Left ventricle myocardium superior (tissue), 1 donor: ENCODE results near the gene ZPBP2. TPM values are rescaled to one million over a fixed set of nuclear protein-coding genes. Genes with fewer than 3 reads are reported as not detected.

Source experiments
- ATAC-seq: fragments of 200-7000 bp; cut with Tn5 transposase; one replicate; pipeline ENCODE4 v1.9.1; 2020; ENCODE audit warnings: mild to moderate bottlenecking, moderate library complexity
- DNase-seq: peaks from one replicate; pipeline ENCODE4 v3.0.0-alpha.2; 2020
- intact Hi-C: fragments of 100-400 bp; cut with micrococcal nuclease; formaldehyde crosslinking; loops from one replicate; pipeline ENCODE4 v1.11.0; 2022
- long read RNA-seq: library from polyadenylated mRNA; unstranded; transcript quantifications from one replicate; pipeline ENCODE4 v2.0.0, GENCODE V29; 2021
- total RNA-seq: library from RNA; stranded (reverse); fragmentation: NEBNext Ultra II Directional; extraction: Animal tissue kit (Norgen Biotek cat#: 25700); gene quantifications from one replicate; pipeline ENCODE4 v1.2.1, GENCODE V29; 2021
- donor health status: DM: no; HTN: yes; CAD: no; lungs with severe emphysema.

Gene ZPBP2
- total RNA-seq = not detected
- long read RNA-seq = 0 reads

GRCh38 chr17:39867880-39868553, at the start of gene ZPBP2:
TSS of gene ZPBP2 (plus strand) at chr17:39868202. CDS start at chr17:39868355, 153 bp downstream.
- ATAC-seq (no peak), DNase-seq (no peak)
- intact Hi-C loops = no loop called here

GRCh38 chr17:39818358-39819000, 49.5 kb upstream of the ZPBP2 start:
- ATAC-seq (no peak), DNase-seq (no peak)
- intact Hi-C loops = no loop called here

- ATAC-seq (no peak), DNase-seq (no peak)
Measured at GRCh38 chr17:39820541-39820940, 47.5 kb upstream of the ZPBP2 start.

GRCh38 chr17:39820987-39821386, 47.0 kb upstream of the ZPBP2 start:
- DNase-seq (no peak), ATAC-seq (no peak)
- intact Hi-C loops = no loop called here

More at GRCh38 chr17:39820541-39820940, 47.5 kb upstream of the ZPBP2 start:
- intact Hi-C loops = no loop called here

GRCh38 chr17:39822051-39822451, 46.0 kb upstream of the ZPBP2 start:
- no peak for ATAC-seq
- intact Hi-C loops = no loop called here
- no peak for DNase-seq

GRCh38 chr17:39823407-39824054, 44.5 kb upstream of the ZPBP2 start:
- no peak for ATAC-seq
- DNase-seq = no peak
- intact Hi-C loops = no loop called here

- DNase-seq = no peak
- intact Hi-C loops = no loop called here
- ATAC-seq = no peak
Measured at GRCh38 chr17:39826334-39826733, 41.7 kb upstream of the ZPBP2 start.

GRCh38 chr17:39828443-39828842, 39.6 kb upstream of the ZPBP2 start:
- no peak for DNase-seq

GRCh38 chr17:39831588-39831987, 36.4 kb upstream of the ZPBP2 start:
- intact Hi-C loops = no loop called here
- DNase-seq (no peak), ATAC-seq (no peak)

More at GRCh38 chr17:39828443-39828842, 39.6 kb upstream of the ZPBP2 start:
- intact Hi-C loops = no loop called here
- no peak for ATAC-seq

- no peak for DNase-seq
- no peak for ATAC-seq
- intact Hi-C loops = no loop called here
Measured at GRCh38 chr17:39834017-39834416, 34.0 kb upstream of the ZPBP2 start.

GRCh38 chr17:39835038-39835786, 32.8 kb upstream of the ZPBP2 start:
- no peak for DNase-seq
- no peak for ATAC-seq
- intact Hi-C loops = no loop called here

- intact Hi-C loops = no loop called here
- ATAC-seq = no peak
Measured at GRCh38 chr17:39836117-39836516, 31.9 kb upstream of the ZPBP2 start.

GRCh38 chr17:39838057-39838456, 29.9 kb upstream of the ZPBP2 start:
- no peak for DNase-seq
- intact Hi-C loops = no loop called here
- no peak for ATAC-seq

More at GRCh38 chr17:39836117-39836516, 31.9 kb upstream of the ZPBP2 start:
- no peak for DNase-seq

- intact Hi-C loops = no loop called here
Measured at GRCh38 chr17:39838784-39839183, 29.2 kb upstream of the ZPBP2 start.

GRCh38 chr17:39841134-39841683, 26.8 kb upstream of the ZPBP2 start:
- no peak for ATAC-seq
- intact Hi-C loops = loop anchor here (5.0 kb wide), 1 partner anchor 49 kb away; no protein-coding TSS in a partner anchor
- DNase-seq = no peak

More at GRCh38 chr17:39838784-39839183, 29.2 kb upstream of the ZPBP2 start:
- DNase-seq (no peak), ATAC-seq (no peak)

GRCh38 chr17:39845052-39845846, 22.8 kb upstream of the ZPBP2 start:
- no peak for DNase-seq
- intact Hi-C loops = no loop called here

GRCh38 chr17:39846205-39846604, 21.8 kb upstream of the ZPBP2 start:
- intact Hi-C loops = no loop called here
- DNase-seq = no peak
- no peak for ATAC-seq

More at GRCh38 chr17:39845052-39845846, 22.8 kb upstream of the ZPBP2 start:
- no peak for ATAC-seq

- intact Hi-C loops = no loop called here
- no peak for ATAC-seq
- DNase-seq = no peak
Measured at GRCh38 chr17:39848600-39848999, 19.4 kb upstream of the ZPBP2 start.
